ENCODE measurements around the gene HLA-DOB.

GRCh38 chr6:32842021-32842650 lies 25.3 kb upstream of the HLA-DOB start:
- no peak for TF ChIP-seq YY1 (IDR thresholded peaks at IDR 0.05; ENCODE audit: insufficient read depth, insufficient read length)
- no peak for TF ChIP-seq ZNF274 (IDR thresholded peaks at IDR 0.05; ENCODE audit: low read depth, low read length)
- TF ChIP-seq SUZ12 (IDR thresholded peaks at IDR 0.05; ENCODE audit: extremely low read depth, insufficient read depth, insufficient read length), result no peak
